HCT116 (cell line): ENCODE measurements around the gene LPAR3. TPM values are rescaled to one million over a fixed set of nuclear protein-coding genes. Genes with fewer than 3 reads are reported as not detected.

Experiments
- ATAC-seq: fragments of 200-7000 bp; cut with Tn5 transposase; 2 replicates; pipeline ENCODE4 v1.9.1; 2020; ENCODE audit warnings: mild to moderate bottlenecking, moderate library complexity
- BruUV-seq: library from RNA; stranded (reverse); fragments of 400-500 nt; replicated peaks from 2 replicates; lab custom pipeline; 2021; lab: Mats Ljungman, UMichigan
- CTCF ChIA-PET: fragments of 300-600 bp; sonication (Branson Sonifier 250); formaldehyde crosslinking; loops from one replicate; lab custom pipeline; 2021; ENCODE audit warnings: antibody characterized with exemption; lab: Charles Lee
- POLR2A ChIA-PET: fragments of 300-600, 350-600 bp; sonication (Branson Sonifier 250); formaldehyde crosslinking; loops from one replicate; lab custom pipeline; 2021; ENCODE audit warnings: antibody characterized with exemption; lab: Charles Lee
- RAD21 ChIA-PET, 2 experiments: fragments of 300-600 bp; sonication (Branson Sonifier 250); formaldehyde crosslinking; loops; one replicate each; lab custom pipeline; 2023; ENCODE audit warnings: low total read pairs in 2 of 2; ENCODE audit not compliant: uncharacterized antibody in 2 of 2, unreplicated experiment in 2 of 2, low non-redundant PET in 1 of 2; lab: Charles Lee
- DNase-seq: peaks from one replicate; pipeline ENCODE4 v3.0.0-alpha.2; 2010; ENCODE audit warnings: low read depth, low spot score
- H2AFZ ChIP-seq: fragments of 200-600 bp; shearing (Covaris generic), sonication (generic); 2 replicates; pipeline ENCODE4 v1.6.1; 2017; ENCODE audit warnings: low read depth, mixed run types, mixed read lengths, antibody characterized with exemption, low read length; ENCODE audit not compliant: poor library complexity, severe bottlenecking
- H3K27ac ChIP-seq: 2 replicates; pipeline ENCODE4 v1.5.1; 2012; ENCODE audit warnings: low read depth, low read length
- H3K27me3 ChIP-seq: fragments of 200-600 bp; sonication (generic); 2 replicates; pipeline ENCODE4 v1.6.1; 2016; ENCODE audit warnings: mixed run types, low read length, mixed read lengths; ENCODE audit not compliant: insufficient read depth
- H3K36me3 ChIP-seq, 2 experiments: fragments of 200-500 bp in 1 of 2; fragments of 200-600 bp in 1 of 2; sonication (Bioruptor generic) in 1 of 2; sonication (generic) in 1 of 2; 2 replicates each; pipeline versions ENCODE4 v1.5.1 to v1.6.1; 2014 to 2016; ENCODE audit warnings: low read length in 2 of 2, inconsistent platforms in 1 of 2, mixed read lengths in 1 of 2, mixed run types in 1 of 2; ENCODE audit not compliant: insufficient read depth in 2 of 2, control insufficient read depth in 1 of 2
- H3K4me1 ChIP-seq, 2 experiments: fragments of 200-600 bp in 1 of 2; sonication (generic) in 1 of 2; 2 replicates each; pipeline versions ENCODE4 v1.5.1 to v1.6.1; 2012 to 2017; ENCODE audit warnings: low read length in 2 of 2, inconsistent platforms in 1 of 2, mild to moderate bottlenecking in 1 of 2, mixed read lengths in 1 of 2, mixed run types in 1 of 2, moderate library complexity in 1 of 2; ENCODE audit not compliant: insufficient read depth in 2 of 2, control insufficient read depth in 1 of 2
- H3K4me2 ChIP-seq: fragments of 200-600 bp; sonication (generic); 2 replicates; pipeline ENCODE4 v1.6.1; 2017; ENCODE audit warnings: mixed run types, low read length, mixed read lengths
- H3K4me3 ChIP-seq, 2 experiments: fragments of 200-600 bp in 1 of 2; sonication (generic) in 1 of 2; replicated peaks in 1 of 2; 2 replicates each; pipeline ENCODE4 v1.5.1; 2011 to 2016; ENCODE audit warnings: low read length in 2 of 2, control low read depth in 1 of 2, low read depth in 1 of 2, mild to moderate bottlenecking in 1 of 2, mixed read lengths in 1 of 2, mixed run types in 1 of 2
- H3K79me2 ChIP-seq: fragments of 200-600 bp; sonication (generic); 2 replicates; pipeline ENCODE4 v1.6.1; 2017; ENCODE audit warnings: mild to moderate bottlenecking, mixed run types, low read length, moderate library complexity, mixed read lengths; ENCODE audit not compliant: insufficient read depth
- H3K9ac ChIP-seq: fragments of 200-600 bp; sonication (generic); 2 replicates; pipeline ENCODE4 v1.6.1; 2016; ENCODE audit warnings: low read length, mixed read lengths
- H3K9me2 ChIP-seq: fragments of 200-600 bp; sonication (generic), shearing (Covaris generic); 2 replicates; pipeline ENCODE4 v1.6.1; 2017; ENCODE audit warnings: mixed run types, mild to moderate bottlenecking, moderate library complexity; ENCODE audit not compliant: insufficient read depth
- H3K9me3 ChIP-seq, 2 experiments: fragments of 200-500 bp in 1 of 2; fragments of 200-600 bp in 1 of 2; sonication (Bioruptor generic) in 1 of 2; sonication (generic) in 1 of 2; 2 replicates each; pipeline ENCODE4 v1.6.1; 2014 to 2017; ENCODE audit warnings: low read length in 2 of 2, mixed read lengths in 2 of 2, inconsistent platforms in 1 of 2, low read depth in 1 of 2, mild to moderate bottlenecking in 1 of 2, mixed run types in 1 of 2, moderate library complexity in 1 of 2; ENCODE audit not compliant: control insufficient read depth in 1 of 2, insufficient read depth in 1 of 2
- H4K20me1 ChIP-seq: fragments of 200-600 bp; sonication (generic), shearing (Covaris generic); 2 replicates; pipeline ENCODE4 v1.6.1; 2017; ENCODE audit warnings: mixed run types, mild to moderate bottlenecking, moderate library complexity; ENCODE audit not compliant: insufficient read depth
- ATF3 ChIP-seq: IDR thresholded peaks from 2 replicates; pipeline ENCODE4 v1.6.1; 2012
- CBX3 ChIP-seq: IDR thresholded peaks from 2 replicates; pipeline ENCODE4 v1.6.1; 2012; ENCODE audit warnings: low read depth
- CTCF ChIP-seq, 3 experiments: fragments of 200-600 bp in 1 of 3; sonication (generic) in 1 of 3; IDR thresholded peaks in 2 of 3; conservative IDR thresholded peaks in 1 of 3; 2 replicates each; pipeline ENCODE4 v1.5.1; 2012 to 2017; ENCODE audit warnings: low read depth in 2 of 3, low read length in 2 of 3, antibody characterized with exemption in 1 of 3, borderline replicate concordance in 1 of 3, control low read depth in 1 of 3, mild to moderate bottlenecking in 1 of 3, mixed read lengths in 1 of 3, mixed run types in 1 of 3, moderate library complexity in 1 of 3; ENCODE audit not compliant: insufficient read depth in 1 of 3
- ELF1 ChIP-seq: IDR thresholded peaks from 2 replicates; pipeline ENCODE4 v1.6.1; 2012; ENCODE audit warnings: low read depth, borderline replicate concordance
- EZH2 ChIP-seq: fragments of 200-600 bp; sonication (generic); IDR thresholded peaks from 2 replicates; pipeline ENCODE4 v1.6.1; 2017; ENCODE audit warnings: antibody characterized with exemption, mixed run types
- EZH2phosphoT487 ChIP-seq: fragments of 200-600 bp; IDR thresholded peaks from 2 replicates; pipeline ENCODE4 v1.6.1; 2018; ENCODE audit warnings: antibody characterized with exemption, borderline replicate concordance
- JUND ChIP-seq: IDR thresholded peaks from 2 replicates; pipeline ENCODE4 v1.6.1; 2012
- MAX ChIP-seq: IDR thresholded peaks from 2 replicates; pipeline ENCODE4 v1.6.1; 2012
- POLR2A ChIP-seq: IDR thresholded peaks from 2 replicates; pipeline ENCODE4 v1.7.0; 2011; ENCODE audit warnings: borderline replicate concordance; ENCODE audit not compliant: insufficient read depth, insufficient read length; ENCODE audit errors: extremely low read depth
- POLR2AphosphoS5 ChIP-seq: IDR thresholded peaks from 2 replicates; pipeline ENCODE4 v1.6.1; 2011; ENCODE audit warnings: mild to moderate bottlenecking, low read depth, low read length, moderate library complexity
- REST ChIP-seq: IDR thresholded peaks from 2 replicates; pipeline ENCODE4 v1.6.1; 2012; ENCODE audit warnings: low read depth
- SP1 ChIP-seq: IDR thresholded peaks from 2 replicates; pipeline ENCODE4 v1.6.1; 2012; ENCODE audit warnings: low read depth
- SRF ChIP-seq: IDR thresholded peaks from 2 replicates; pipeline ENCODE4 v1.6.1; 2012; ENCODE audit warnings: low read depth
- ZFX ChIP-seq: fragments of 450-650 bp; IDR thresholded peaks from 2 replicates; pipeline ENCODE4 v1.6.1; 2017
- ZNF274 ChIP-seq: fragments of 200-500 bp; sonication (Bioruptor generic); IDR thresholded peaks from 2 replicates; pipeline ENCODE4 v1.6.1; 2014; ENCODE audit warnings: mild to moderate bottlenecking, low read depth, low read length, inconsistent platforms
- intact Hi-C: fragments of 100-400 bp; cut with micrococcal nuclease; formaldehyde crosslinking; loops from 2 replicates; pipeline ENCODE4 v1.10.0; 2022
- total RNA-seq: library from RNA; stranded (reverse); gene quantifications from one replicate; pipeline ENCODE4 v1.2.1, GENCODE V29; 2021; ENCODE audit not compliant: unreplicated experiment

LPAR3 gene
- total RNA-seq, 1 experiment from 2014 or later = 27.2 TPM

GRCh38 chr1:84802567-84803232 lies 90.3 kb downstream of the LPAR3 start:
- Histone ChIP-seq H4K20me1 (no peaks in the 10 kb centered on the region), H3K9me3 (no peaks in the 10 kb centered on the region), H3K4me3 (no peak overlapping the region), H3K27me3 (no peaks in the 10 kb centered on the region), H3K4me1 (no peaks in the 10 kb centered on the region), H3K4me2 (no peak overlapping the region), H3K9me2 (no peaks in the 10 kb centered on the region), H3K79me2 (no peaks in the 10 kb centered on the region), H2AFZ (no peak overlapping the region), H3K36me3 (no peaks in the 10 kb centered on the region), H3K9ac (no peak overlapping the region), H3K27ac (no peak overlapping the region)
- intact Hi-C loops = no loop called here
- CTCF ChIA-PET = interaction anchor here (1.0 to 2.5 kb wide), 2 partner anchors 20 to 30 kb away, joined by 3 to 13 read pairs; no protein-coding TSS in a partner anchor
- DNase-seq (no peak), ATAC-seq (no peak)
- BruUV-seq = no TSS peak
- POLR2A ChIA-PET = interaction anchor here (1.7 kb wide), 1 partner anchor 8 kb away, joined by 5 read pairs; no protein-coding TSS in a partner anchor
- RAD21 ChIA-PET = no interaction called here
- TF ChIP-seq EZH2phosphoT487 = no peak
- TF ChIP-seq ATF3 = no peak
- TF ChIP-seq POLR2A = no peak
- TF ChIP-seq REST = no peak
- no peak for TF ChIP-seq SP1
- no peak for TF ChIP-seq ZNF274
- TF ChIP-seq EZH2 = no peak
- no peak for TF ChIP-seq POLR2AphosphoS5
- no peak for TF ChIP-seq JUND
- no peak for TF ChIP-seq MAX
- TF ChIP-seq SRF = no peak
- no peak for TF ChIP-seq ZFX
- TF ChIP-seq ELF1 = no peak
- no peak for TF ChIP-seq CTCF (IDR thresholded peaks at IDR 0.05 in 2 of 3, conservative IDR thresholded peaks at IDR 0.05 in 1 of 3; ENCODE audit: borderline replicate concordance in 1 of 3, insufficient read depth in 1 of 3, low read depth in 2 of 3, low read length in 2 of 3)
- TF ChIP-seq CBX3 = no peak
